C4-2B (cell line): ENCODE data around the gene NXF1.

Experiments
- CTCF ChIP-seq: fragments of 450-650 bp; conservative IDR thresholded peaks from 2 replicates; pipeline ENCODE4 v1.5.1; 2017; ENCODE audit warnings: mild to moderate bottlenecking
- ZFX ChIP-seq: fragments of 450-650 bp; IDR thresholded peaks from 2 replicates; pipeline ENCODE4 v1.6.1; 2017

- TF ChIP-seq CTCF (no peak), ZFX (no peak)
These were observed 57.6 kb downstream of the NXF1 start for GRCh38 chr11:62747475-62748160.
